Ovary (tissue), 3 donors: Measurements from ENCODE around the gene PPIL6.

Experiments used
- POLR2A ChIP-seq: fragments of 450-650 bp; IDR thresholded peaks from one replicate; pipeline ENCODE4 v1.6.1; 2017; ENCODE audit warnings: antibody characterized with exemption, mild to moderate bottlenecking, moderate library complexity
- TF ChIP-seq, protein P1 (sequence below), 3 donors: fragments of 450-650 bp in 2 of 3; fragments of 200-600 bp in 1 of 3; IDR thresholded peaks; one replicate each; pipeline versions ENCODE4 v1.5.1 to v1.8.0; 2016 to 2022; ENCODE audit warnings: antibody characterized with exemption in 3 of 3, mild to moderate bottlenecking in 1 of 3
- donor health status: DM: no; HTN: no; CAD: no.

GRCh38 chr6:109457562-109457996 lies 17.2 kb upstream of the PPIL6 start:
- TF ChIP-seq, protein P1, sequence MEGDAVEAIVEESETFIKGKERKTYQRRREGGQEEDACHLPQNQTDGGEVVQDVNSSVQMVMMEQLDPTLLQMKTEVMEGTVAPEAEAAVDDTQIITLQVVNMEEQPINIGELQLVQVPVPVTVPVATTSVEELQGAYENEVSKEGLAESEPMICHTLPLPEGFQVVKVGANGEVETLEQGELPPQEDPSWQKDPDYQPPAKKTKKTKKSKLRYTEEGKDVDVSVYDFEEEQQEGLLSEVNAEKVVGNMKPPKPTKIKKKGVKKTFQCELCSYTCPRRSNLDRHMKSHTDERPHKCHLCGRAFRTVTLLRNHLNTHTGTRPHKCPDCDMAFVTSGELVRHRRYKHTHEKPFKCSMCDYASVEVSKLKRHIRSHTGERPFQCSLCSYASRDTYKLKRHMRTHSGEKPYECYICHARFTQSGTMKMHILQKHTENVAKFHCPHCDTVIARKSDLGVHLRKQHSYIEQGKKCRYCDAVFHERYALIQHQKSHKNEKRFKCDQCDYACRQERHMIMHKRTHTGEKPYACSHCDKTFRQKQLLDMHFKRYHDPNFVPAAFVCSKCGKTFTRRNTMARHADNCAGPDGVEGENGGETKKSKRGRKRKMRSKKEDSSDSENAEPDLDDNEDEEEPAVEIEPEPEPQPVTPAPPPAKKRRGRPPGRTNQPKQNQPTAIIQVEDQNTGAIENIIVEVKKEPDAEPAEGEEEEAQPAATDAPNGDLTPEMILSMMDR (IDR thresholded peaks at IDR 0.05): no peak
- no peak for TF ChIP-seq POLR2A
